Measurements from ENCODE around the gene CUL2.

DNA sequence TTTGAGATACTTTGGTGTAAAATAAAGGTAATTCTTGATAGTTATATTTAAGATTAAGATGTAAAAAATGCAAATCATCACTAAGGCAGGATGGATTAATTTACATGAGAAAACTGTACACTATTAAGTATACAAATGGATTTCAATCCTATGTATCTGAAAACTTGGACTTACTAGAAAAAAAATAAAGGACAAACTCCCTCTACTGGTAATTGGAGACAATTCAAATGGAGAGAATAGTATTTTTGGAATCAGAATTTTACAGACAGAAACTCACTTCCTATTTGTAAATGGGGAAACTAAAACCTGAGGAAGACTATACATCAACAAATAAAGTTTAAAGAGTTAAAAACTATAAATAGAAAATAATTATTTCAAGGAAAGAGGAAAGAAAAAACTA, 62.6 kb downstream of the CUL2 start:
- TF ChIP-seq CHD4 (IDR thresholded peaks at IDR 0.05) (no peak), SREBF2 (IDR thresholded peaks at IDR 0.05; ENCODE audit: low read length) (no peak), BCL11A (IDR thresholded peaks at IDR 0.05; ENCODE audit: low read depth, low read length) (no peak), TAF1 (IDR thresholded peaks at IDR 0.05; ENCODE audit: borderline replicate concordance, low read depth, low read length) (no peak), CEBPB (IDR thresholded peaks at IDR 0.05; ENCODE audit: borderline replicate concordance in 1 of 2, low read depth in 2 of 2, low read length in 2 of 2) (no peak), FOS (IDR thresholded peaks at IDR 0.05; ENCODE audit: borderline replicate concordance, extremely low read depth, insufficient read length) (no peak), E2F8 (IDR thresholded peaks at IDR 0.05; ENCODE audit: low read depth, partially characterized antibody) (no peak), CTCF (IDR thresholded peaks at IDR 0.05 in 2 of 3, conservative IDR thresholded peaks at IDR 0.05 in 1 of 3; ENCODE audit: control insufficient read depth in 2 of 3, extremely low read depth in 1 of 3, insufficient read depth in 1 of 3, low read depth in 3 of 3, low read length in 3 of 3) (no peak; a peak in 2 of 6 replicates), EED (IDR thresholded peaks at IDR 0.05; ENCODE audit: low read depth) (no peak), NRF1 (conservative IDR thresholded peaks at IDR 0.05; ENCODE audit: low read depth, low read length) (no peak)
- TF ChIP-seq, protein P1, sequence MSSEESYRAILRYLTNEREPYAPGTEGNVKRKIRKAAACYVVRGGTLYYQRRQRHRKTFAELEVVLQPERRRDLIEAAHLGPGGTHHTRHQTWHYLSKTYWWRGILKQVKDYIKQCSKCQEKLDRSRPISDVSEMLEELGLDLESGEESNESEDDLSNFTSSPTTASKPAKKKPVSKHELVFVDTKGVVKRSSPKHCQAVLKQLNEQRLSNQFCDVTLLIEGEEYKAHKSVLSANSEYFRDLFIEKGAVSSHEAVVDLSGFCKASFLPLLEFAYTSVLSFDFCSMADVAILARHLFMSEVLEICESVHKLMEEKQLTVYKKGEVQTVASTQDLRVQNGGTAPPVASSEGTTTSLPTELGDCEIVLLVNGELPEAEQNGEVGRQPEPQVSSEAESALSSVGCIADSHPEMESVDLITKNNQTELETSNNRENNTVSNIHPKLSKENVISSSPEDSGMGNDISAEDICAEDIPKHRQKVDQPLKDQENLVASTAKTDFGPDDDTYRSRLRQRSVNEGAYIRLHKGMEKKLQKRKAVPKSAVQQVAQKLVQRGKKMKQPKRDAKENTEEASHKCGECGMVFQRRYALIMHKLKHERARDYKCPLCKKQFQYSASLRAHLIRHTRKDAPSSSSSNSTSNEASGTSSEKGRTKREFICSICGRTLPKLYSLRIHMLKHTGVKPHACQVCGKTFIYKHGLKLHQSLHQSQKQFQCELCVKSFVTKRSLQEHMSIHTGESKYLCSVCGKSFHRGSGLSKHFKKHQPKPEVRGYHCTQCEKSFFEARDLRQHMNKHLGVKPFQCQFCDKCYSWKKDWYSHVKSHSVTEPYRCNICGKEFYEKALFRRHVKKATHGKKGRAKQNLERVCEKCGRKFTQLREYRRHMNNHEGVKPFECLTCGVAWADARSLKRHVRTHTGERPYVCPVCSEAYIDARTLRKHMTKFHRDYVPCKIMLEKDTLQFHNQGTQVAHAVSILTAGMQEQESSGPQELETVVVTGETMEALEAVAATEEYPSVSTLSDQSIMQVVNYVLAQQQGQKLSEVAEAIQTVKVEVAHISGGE (CRISPR knock-in tag; IDR thresholded peaks at IDR 0.05), result no peak

Data from GM12878 (cell line).